ENCODE results near the gene RTN4R. TPM values are rescaled to one million over a fixed set of nuclear protein-coding genes. Genes with fewer than 3 reads are reported as not detected.
"Not testable (repeated sequence)": the region's sequence is repeated elsewhere in the genome, so short reads cannot be mapped to it uniquely, and the experiment has no call there.

RTN4R gene
- total and polyA plus RNA-seq, 2 of the 13 experiments (the other 11 are each of a cell fraction or from before 2014, with no cell fraction given), result 0.22 to 0.77 TPM

GRCh38 chr22:20271114-20271994 is 3.2 kb upstream of the RTN4R start:
- Histone ChIP-seq H3K27me3 (ENCODE audit: control insufficient read depth in 1 of 2, insufficient read depth in 2 of 2, low read length in 2 of 2) (peaks cover 8 to 56% of the 10 kb centered on the region in 2 experiments), H3K79me2 (ENCODE audit: insufficient read depth, low read length) (no peaks in the 10 kb centered on the region), H3K36me3 (replicated peaks in 1 of 2; ENCODE audit: control insufficient read depth in 1 of 2, insufficient read depth in 2 of 2, low read length in 2 of 2) (no peaks in the 10 kb centered on the region), H3K27ac (ENCODE audit: extremely low read length, insufficient read depth, low read length) (no peak overlapping the region), H3K4me1 (ENCODE audit: insufficient read depth, low read length) (no peaks in the 10 kb centered on the region), H3K9me3 (ENCODE audit: low read length) (no peaks in the 10 kb centered on the region), H4K20me1 (ENCODE audit: insufficient read depth, low read length) (no peaks in the 10 kb centered on the region), H2AFZ (ENCODE audit: low read length) (no peak overlapping the region), H3K9ac (ENCODE audit: insufficient read depth, low read depth, low read length) (no peak overlapping the region), H3K4me3 (replicated peaks in 1 of 3; ENCODE audit: insufficient read depth in 1 of 3, low read depth in 2 of 3, low read length in 3 of 3) (no peak overlapping the region), H3K4me2 (ENCODE audit: low read depth, low read length) (no peak overlapping the region)
- DNase-seq (ENCODE audit: low spot score) (no peak), ATAC-seq (no peak), FAIRE-seq (no peak)
- 17% methylated on average over 2 of the region's 14 CpGs for WGBS (ENCODE audit: low lambda C conversion rate)
- in situ Hi-C loops (cut with HindIII; ENCODE audit: extremely low pct_ligation_motif_present, low pct_unique_long_range_greater_than_20kb) (no loop called here), intact Hi-C loops (cut with micrococcal nuclease; ENCODE audit: unreplicated experiment) (no loop called here)
- BruUV-seq (replicated peaks), result no TSS peak
- TF ChIP-seq ZNF768 (CRISPR knock-in tag; IDR thresholded peaks at IDR 0.05), result peak; percentile 84
- TF ChIP-seq ZNF713 (CRISPR knock-in tag; IDR thresholded peaks at IDR 0.05), result no peak
- ChIA-PET POLR2A (no interaction called here), CTCF (ENCODE audit: low intra/inter-chr PET ratio, low total read pairs) (no interaction called here)

- BruUV-seq (replicated peaks); CTCF ChIA-PET (ENCODE audit: low intra/inter-chr PET ratio, low total read pairs); FAIRE-seq; DNase-seq (ENCODE audit: low spot score); H3K9me3 ChIP-seq (ENCODE audit: low read length); H2AFZ ChIP-seq (ENCODE audit: low read length); H3K4me2 ChIP-seq (ENCODE audit: low read depth, low read length); H3K4me3 ChIP-seq (replicated peaks in 1 of 3; ENCODE audit: insufficient read depth in 1 of 3, low read depth in 2 of 3, low read length in 3 of 3); POLR2A ChIA-PET; H3K79me2 ChIP-seq (ENCODE audit: insufficient read depth, low read length); H3K4me1 ChIP-seq (ENCODE audit: insufficient read depth, low read length); intact Hi-C loops (cut with micrococcal nuclease; ENCODE audit: unreplicated experiment); H3K36me3 ChIP-seq (replicated peaks in 1 of 2; ENCODE audit: control insufficient read depth in 1 of 2, insufficient read depth in 2 of 2, low read length in 2 of 2); in situ Hi-C loops (cut with HindIII; ENCODE audit: extremely low pct_ligation_motif_present, low pct_unique_long_range_greater_than_20kb); H3K9ac ChIP-seq (ENCODE audit: insufficient read depth, low read depth, low read length); H4K20me1 ChIP-seq (ENCODE audit: insufficient read depth, low read length); H3K27ac ChIP-seq (ENCODE audit: extremely low read length, insufficient read depth, low read length): not testable (repeated sequence)
- TF ChIP-seq ATF4 (CRISPR knock-in tag; IDR thresholded peaks at IDR 0.05) (peak in 1 of 2 experiments; percentile 68; a peak in 2 of 4 replicates), REST (IDR thresholded peaks at IDR 0.05; ENCODE audit: borderline replicate concordance in 1 of 2, low read depth in 1 of 2, low read length in 2 of 2) (peak; percentile 38 to 77)
- 64% methylated on average over 5 of the region's 23 CpGs for WGBS (ENCODE audit: low lambda C conversion rate)
- peaks cover 8 to 52% of the 10 kb centered on the region in 2 experiments for H3K27me3 ChIP-seq (ENCODE audit: control insufficient read depth in 1 of 2, insufficient read depth in 2 of 2, low read length in 2 of 2)
- peak; percentile 17 for ATAC-seq
These were observed 2.3 kb upstream of the RTN4R start for GRCh38 chr22:20270190-20271113.

Data from HepG2 (cell line).